HepG2 (cell line): ENCODE results near the gene PITRM1. TPM values are rescaled to one million over a fixed set of nuclear protein-coding genes. Genes with fewer than 3 reads are reported as not detected.
A peak's percentile ranks its signal among the peaks of the same experiment; 100 is the strongest.

ENCODE experiments used
- FOXA3 ChIP-seq: IDR thresholded peaks from 2 replicates; pipeline ENCODE4 v1.6.1; 2016; ENCODE audit warnings: missing genetic modification reagents, missing compliant biosample characterization
- JUNB ChIP-seq: sonication (generic); formaldehyde crosslinking; IDR thresholded peaks from 2 replicates; pipeline ENCODE4 v1.8.0; 2022; ENCODE audit warnings: missing genetic modification reagents, mild to moderate bottlenecking, borderline replicate concordance
- KAT2B ChIP-seq: fragments of 150-350 bp; IDR thresholded peaks from 2 replicates; pipeline ENCODE4 v1.6.1; 2014; ENCODE audit warnings: low read depth, low read length, borderline replicate concordance
- MAFF ChIP-seq: IDR thresholded peaks from 2 replicates; pipeline ENCODE4 v1.6.1; 2011; ENCODE audit warnings: low read depth, low read length, improper control_type of control experiment
- POLR2G ChIP-seq: fragments of 200-400 bp; formaldehyde crosslinking; IDR thresholded peaks from 2 replicates; pipeline ENCODE4 v1.6.1; 2018; ENCODE audit warnings: mild to moderate bottlenecking, low read depth, low read length, moderate library complexity
- REXO4 ChIP-seq: sonication (generic); formaldehyde crosslinking; IDR thresholded peaks from 2 replicates; pipeline ENCODE4 v1.8.0; 2022; ENCODE audit warnings: missing genetic modification reagents, mild to moderate bottlenecking, borderline replicate concordance
- ZBTB1 ChIP-seq: sonication (generic); formaldehyde crosslinking; IDR thresholded peaks from 2 replicates; pipeline ENCODE4 v1.4.0; 2020; ENCODE audit warnings: missing genetic modification reagents, borderline replicate concordance
- ZFP1 ChIP-seq: IDR thresholded peaks from 2 replicates; pipeline ENCODE4 v1.6.1; 2016
- ZFP62 ChIP-seq: sonication (generic); formaldehyde crosslinking; IDR thresholded peaks from 2 replicates; pipeline ENCODE4 v1.4.0; 2020; ENCODE audit warnings: missing genetic modification reagents
- ZNF180 ChIP-seq: sonication (generic); formaldehyde crosslinking; IDR thresholded peaks from 2 replicates; pipeline ENCODE4 v1.4.0; 2020; ENCODE audit warnings: low read depth, missing genetic modification reagents, borderline replicate concordance
- ZNF264 ChIP-seq: sonication (generic); formaldehyde crosslinking; IDR thresholded peaks from 2 replicates; pipeline ENCODE4 v1.4.0; 2020; ENCODE audit warnings: missing genetic modification reagents
- ZNF34 ChIP-seq: sonication (generic); formaldehyde crosslinking; IDR thresholded peaks from 2 replicates; pipeline ENCODE4 v1.4.0; 2020; ENCODE audit warnings: mild to moderate bottlenecking, missing genetic modification reagents, borderline replicate concordance
- ZNF383 ChIP-seq: sonication (generic); formaldehyde crosslinking; IDR thresholded peaks from 2 replicates; pipeline ENCODE4 v1.4.0; 2020; ENCODE audit warnings: missing genetic modification reagents, mild to moderate bottlenecking, borderline replicate concordance
- ZNF530 ChIP-seq: sonication (generic); formaldehyde crosslinking; IDR thresholded peaks from 2 replicates; pipeline ENCODE4 v1.5.0; 2020; ENCODE audit warnings: low read depth, mild to moderate bottlenecking, missing genetic modification reagents
- ZNF543 ChIP-seq: sonication (generic); formaldehyde crosslinking; IDR thresholded peaks from 2 replicates; pipeline ENCODE4 v1.4.0; 2020; ENCODE audit warnings: mild to moderate bottlenecking, missing genetic modification reagents
- ZNF773 ChIP-seq: sonication (generic); formaldehyde crosslinking; IDR thresholded peaks from 2 replicates; pipeline ENCODE4 v1.4.0; 2020; ENCODE audit warnings: missing genetic modification reagents, borderline replicate concordance
- ZNF780A ChIP-seq: sonication (generic); formaldehyde crosslinking; IDR thresholded peaks from 2 replicates; pipeline ENCODE4 v1.8.0; 2022; ENCODE audit warnings: mild to moderate bottlenecking, missing genetic modification reagents, moderate library complexity
- ZSCAN30 ChIP-seq: sonication (generic); formaldehyde crosslinking; IDR thresholded peaks from 2 replicates; pipeline ENCODE4 v1.5.0; 2020; ENCODE audit warnings: mild to moderate bottlenecking, missing genetic modification reagents
- polyA plus RNA-seq, 8 experiments: library from polyadenylated mRNA; depleted of rRNA in 3 of 8; stranded (reverse) in 7 of 8; unstranded in 1 of 8; fragments of >200 nt; fragmentation: Illumina TruSeq in 4 of 8; extraction: Trizol in 4 of 8; gene quantifications; 2 replicates each; pipeline versions ENCODE4 v1.2.1 to v1.2.3, GENCODE V29; 2011 to 2016; ENCODE audit warnings: low read depth in 4 of 8, missing spikeins in 1 of 8, mixed read lengths in 1 of 8; ENCODE audit not compliant: insufficient read depth in 1 of 8
- total RNA-seq, 5 experiments: library from RNA; depleted of rRNA; stranded (reverse); fragments of >200 nt; fragmentation: Illumina TruSeq; extraction: Trizol; gene quantifications; 2 replicates each; pipeline ENCODE4 v1.2.3, GENCODE V29; 2016; ENCODE audit warnings: low read depth in 1 of 5
- TF ChIP-seq, protein P1 (sequence below): sonication (generic); formaldehyde crosslinking; IDR thresholded peaks from 2 replicates; pipeline ENCODE4 v1.4.0; 2020; ENCODE audit warnings: missing genetic modification reagents
- TF ChIP-seq, protein P2 (sequence below): sonication (generic); formaldehyde crosslinking; IDR thresholded peaks from 2 replicates; pipeline ENCODE4 v1.8.1; 2023; ENCODE audit warnings: mild to moderate bottlenecking, missing genetic modification reagents
- TF ChIP-seq, protein P3 (sequence below): sonication (generic); formaldehyde crosslinking; IDR thresholded peaks from 2 replicates; pipeline ENCODE4 v1.5.0; 2020; ENCODE audit warnings: missing genetic modification reagents
- TF ChIP-seq, protein P4 (sequence below): sonication (generic); formaldehyde crosslinking; IDR thresholded peaks from 2 replicates; pipeline ENCODE4 v1.5.1; 2020; ENCODE audit warnings: mild to moderate bottlenecking, missing genetic modification reagents, borderline replicate concordance

Gene PITRM1
- total and polyA plus RNA-seq, 2 of the 13 experiments (the other 11 are each of a cell fraction or from before 2014, with no cell fraction given), result 16.4 to 29.0 TPM

DNA sequence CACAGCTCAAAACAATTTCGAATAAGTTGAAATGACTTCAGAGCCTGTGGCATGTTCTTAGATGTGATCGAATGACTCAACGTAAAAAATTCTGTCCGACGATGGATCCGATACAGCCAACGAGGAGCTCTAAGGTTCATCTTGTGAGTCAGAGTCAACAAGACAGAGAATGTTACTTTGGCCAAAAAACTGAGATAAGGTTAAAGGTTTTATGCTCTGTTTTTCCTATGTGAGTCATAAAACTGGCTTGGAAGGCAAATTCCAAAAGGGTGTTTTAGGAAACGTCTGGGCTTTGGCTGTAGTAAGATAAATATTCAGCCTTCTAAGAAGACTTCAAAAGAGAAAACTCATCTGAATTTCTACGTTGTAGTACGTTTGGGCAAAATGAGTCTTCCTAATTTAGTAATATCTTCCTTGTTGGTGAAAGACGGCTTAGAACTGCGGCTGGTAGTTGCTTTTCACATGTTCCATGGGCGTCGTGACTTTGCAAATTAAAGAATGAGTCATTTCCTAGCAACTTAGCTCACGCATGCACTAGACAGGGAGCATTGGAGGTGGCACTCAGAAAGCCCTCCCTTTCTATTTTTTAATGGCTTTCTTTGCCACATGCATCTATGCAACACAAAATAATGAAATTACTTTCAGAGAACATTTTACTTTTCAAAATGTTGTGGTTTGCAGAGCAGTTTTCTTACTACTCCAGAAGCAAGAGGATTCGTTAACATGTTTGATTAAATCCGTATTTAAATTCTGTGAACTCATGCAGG lies 77.0 kb downstream of the PITRM1 start (continued):
- TF ChIP-seq ZSCAN30 (CRISPR knock-in tag) (no peak), ZNF773 (CRISPR knock-in tag) (no peak), ZNF530 (CRISPR knock-in tag) (no peak), FOXA3 (CRISPR knock-in tag) (peak; percentile 65), ZBTB1 (CRISPR knock-in tag) (no peak), ZNF543 (CRISPR knock-in tag) (no peak), ZNF264 (CRISPR knock-in tag) (no peak), ZFP1 (no peak), ZFP62 (CRISPR knock-in tag) (no peak), ZNF780A (CRISPR knock-in tag) (no peak), ZNF34 (CRISPR knock-in tag) (no peak), JUNB (CRISPR knock-in tag) (0 out of 2 replicates have a peak, but pooled peaks have one; percentile 34), ZNF383 (CRISPR knock-in tag) (no peak), KAT2B (no peak), POLR2G (no peak), REXO4 (no peak), MAFF (0 out of 2 replicates have a peak, but pooled peaks have one; percentile 29), ZNF180 (CRISPR knock-in tag) (no peak)
- TF ChIP-seq, protein P1, sequence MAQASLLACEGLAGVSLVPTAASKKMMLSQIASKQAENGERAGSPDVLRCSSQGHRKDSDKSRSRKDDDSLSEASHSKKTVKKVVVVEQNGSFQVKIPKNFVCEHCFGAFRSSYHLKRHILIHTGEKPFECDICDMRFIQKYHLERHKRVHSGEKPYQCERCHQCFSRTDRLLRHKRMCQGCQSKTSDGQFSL (CRISPR knock-in tag), result no peak
- TF ChIP-seq, protein P2, sequence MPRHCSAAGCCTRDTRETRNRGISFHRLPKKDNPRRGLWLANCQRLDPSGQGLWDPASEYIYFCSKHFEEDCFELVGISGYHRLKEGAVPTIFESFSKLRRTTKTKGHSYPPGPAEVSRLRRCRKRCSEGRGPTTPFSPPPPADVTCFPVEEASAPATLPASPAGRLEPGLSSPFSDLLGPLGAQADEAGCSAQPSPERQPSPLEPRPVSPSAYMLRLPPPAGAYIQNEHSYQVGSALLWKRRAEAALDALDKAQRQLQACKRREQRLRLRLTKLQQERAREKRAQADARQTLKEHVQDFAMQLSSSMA, result no peak
- TF ChIP-seq, protein P3, sequence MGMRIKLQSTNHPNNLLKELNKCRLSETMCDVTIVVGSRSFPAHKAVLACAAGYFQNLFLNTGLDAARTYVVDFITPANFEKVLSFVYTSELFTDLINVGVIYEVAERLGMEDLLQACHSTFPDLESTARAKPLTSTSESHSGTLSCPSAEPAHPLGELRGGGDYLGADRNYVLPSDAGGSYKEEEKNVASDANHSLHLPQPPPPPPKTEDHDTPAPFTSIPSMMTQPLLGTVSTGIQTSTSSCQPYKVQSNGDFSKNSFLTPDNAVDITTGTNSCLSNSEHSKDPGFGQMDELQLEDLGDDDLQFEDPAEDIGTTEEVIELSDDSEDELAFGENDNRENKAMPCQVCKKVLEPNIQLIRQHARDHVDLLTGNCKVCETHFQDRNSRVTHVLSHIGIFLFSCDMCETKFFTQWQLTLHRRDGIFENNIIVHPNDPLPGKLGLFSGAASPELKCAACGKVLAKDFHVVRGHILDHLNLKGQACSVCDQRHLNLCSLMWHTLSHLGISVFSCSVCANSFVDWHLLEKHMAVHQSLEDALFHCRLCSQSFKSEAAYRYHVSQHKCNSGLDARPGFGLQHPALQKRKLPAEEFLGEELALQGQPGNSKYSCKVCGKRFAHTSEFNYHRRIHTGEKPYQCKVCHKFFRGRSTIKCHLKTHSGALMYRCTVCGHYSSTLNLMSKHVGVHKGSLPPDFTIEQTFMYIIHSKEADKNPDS, result no peak
- TF ChIP-seq, protein P4, sequence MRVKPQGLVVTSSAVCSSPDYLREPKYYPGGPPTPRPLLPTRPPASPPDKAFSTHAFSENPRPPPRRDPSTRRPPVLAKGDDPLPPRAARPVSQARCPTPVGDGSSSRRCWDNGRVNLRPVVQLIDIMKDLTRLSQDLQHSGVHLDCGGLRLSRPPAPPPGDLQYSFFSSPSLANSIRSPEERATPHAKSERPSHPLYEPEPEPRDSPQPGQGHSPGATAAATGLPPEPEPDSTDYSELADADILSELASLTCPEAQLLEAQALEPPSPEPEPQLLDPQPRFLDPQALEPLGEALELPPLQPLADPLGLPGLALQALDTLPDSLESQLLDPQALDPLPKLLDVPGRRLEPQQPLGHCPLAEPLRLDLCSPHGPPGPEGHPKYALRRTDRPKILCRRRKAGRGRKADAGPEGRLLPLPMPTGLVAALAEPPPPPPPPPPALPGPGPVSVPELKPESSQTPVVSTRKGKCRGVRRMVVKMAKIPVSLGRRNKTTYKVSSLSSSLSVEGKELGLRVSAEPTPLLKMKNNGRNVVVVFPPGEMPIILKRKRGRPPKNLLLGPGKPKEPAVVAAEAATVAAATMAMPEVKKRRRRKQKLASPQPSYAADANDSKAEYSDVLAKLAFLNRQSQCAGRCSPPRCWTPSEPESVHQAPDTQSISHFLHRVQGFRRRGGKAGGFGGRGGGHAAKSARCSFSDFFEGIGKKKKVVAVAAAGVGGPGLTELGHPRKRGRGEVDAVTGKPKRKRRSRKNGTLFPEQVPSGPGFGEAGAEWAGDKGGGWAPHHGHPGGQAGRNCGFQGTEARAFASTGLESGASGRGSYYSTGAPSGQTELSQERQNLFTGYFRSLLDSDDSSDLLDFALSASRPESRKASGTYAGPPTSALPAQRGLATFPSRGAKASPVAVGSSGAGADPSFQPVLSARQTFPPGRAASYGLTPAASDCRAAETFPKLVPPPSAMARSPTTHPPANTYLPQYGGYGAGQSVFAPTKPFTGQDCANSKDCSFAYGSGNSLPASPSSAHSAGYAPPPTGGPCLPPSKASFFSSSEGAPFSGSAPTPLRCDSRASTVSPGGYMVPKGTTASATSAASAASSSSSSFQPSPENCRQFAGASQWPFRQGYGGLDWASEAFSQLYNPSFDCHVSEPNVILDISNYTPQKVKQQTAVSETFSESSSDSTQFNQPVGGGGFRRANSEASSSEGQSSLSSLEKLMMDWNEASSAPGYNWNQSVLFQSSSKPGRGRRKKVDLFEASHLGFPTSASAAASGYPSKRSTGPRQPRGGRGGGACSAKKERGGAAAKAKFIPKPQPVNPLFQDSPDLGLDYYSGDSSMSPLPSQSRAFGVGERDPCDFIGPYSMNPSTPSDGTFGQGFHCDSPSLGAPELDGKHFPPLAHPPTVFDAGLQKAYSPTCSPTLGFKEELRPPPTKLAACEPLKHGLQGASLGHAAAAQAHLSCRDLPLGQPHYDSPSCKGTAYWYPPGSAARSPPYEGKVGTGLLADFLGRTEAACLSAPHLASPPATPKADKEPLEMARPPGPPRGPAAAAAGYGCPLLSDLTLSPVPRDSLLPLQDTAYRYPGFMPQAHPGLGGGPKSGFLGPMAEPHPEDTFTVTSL, result peak; percentile 34; the same call in 1 of the 2 replicates
